ENCODE results near the gene HTR2B.

The HTR2B gene

DNA sequence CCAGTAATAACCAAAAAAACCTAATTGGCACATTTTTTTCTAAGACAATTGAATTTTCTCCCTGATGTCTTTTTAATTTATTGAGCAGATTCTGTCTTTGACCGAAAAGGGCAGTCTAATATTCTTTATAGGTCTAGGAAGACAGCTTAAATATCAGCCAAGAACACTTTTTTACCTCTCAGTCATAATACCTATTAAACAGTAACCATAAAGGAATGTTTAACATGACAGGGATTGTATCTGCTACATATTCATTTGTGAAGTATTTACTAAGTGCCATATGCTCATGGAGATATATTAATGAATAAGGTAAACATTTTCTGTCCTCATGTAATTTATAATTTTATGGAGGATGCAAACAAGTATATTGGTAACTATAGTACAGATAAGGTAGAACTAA, 3.1 kb upstream of the HTR2B start:
- TF ChIP-seq POLR2AphosphoS5 (IDR thresholded peaks at IDR 0.05; ENCODE audit: low read depth, low read length) (no peak), TAF1 (IDR thresholded peaks at IDR 0.05; ENCODE audit: borderline replicate concordance, insufficient read depth, low read length) (no peak), FOXP2 (optimal IDR thresholded peaks at IDR 0.05; ENCODE audit: borderline replicate concordance, extremely low read depth, extremely low read length, insufficient read depth) (no peak), SIN3A (IDR thresholded peaks at IDR 0.05; ENCODE audit: borderline replicate concordance, insufficient read depth, low read length) (no peak)
- TF ChIP-seq, protein P1, sequence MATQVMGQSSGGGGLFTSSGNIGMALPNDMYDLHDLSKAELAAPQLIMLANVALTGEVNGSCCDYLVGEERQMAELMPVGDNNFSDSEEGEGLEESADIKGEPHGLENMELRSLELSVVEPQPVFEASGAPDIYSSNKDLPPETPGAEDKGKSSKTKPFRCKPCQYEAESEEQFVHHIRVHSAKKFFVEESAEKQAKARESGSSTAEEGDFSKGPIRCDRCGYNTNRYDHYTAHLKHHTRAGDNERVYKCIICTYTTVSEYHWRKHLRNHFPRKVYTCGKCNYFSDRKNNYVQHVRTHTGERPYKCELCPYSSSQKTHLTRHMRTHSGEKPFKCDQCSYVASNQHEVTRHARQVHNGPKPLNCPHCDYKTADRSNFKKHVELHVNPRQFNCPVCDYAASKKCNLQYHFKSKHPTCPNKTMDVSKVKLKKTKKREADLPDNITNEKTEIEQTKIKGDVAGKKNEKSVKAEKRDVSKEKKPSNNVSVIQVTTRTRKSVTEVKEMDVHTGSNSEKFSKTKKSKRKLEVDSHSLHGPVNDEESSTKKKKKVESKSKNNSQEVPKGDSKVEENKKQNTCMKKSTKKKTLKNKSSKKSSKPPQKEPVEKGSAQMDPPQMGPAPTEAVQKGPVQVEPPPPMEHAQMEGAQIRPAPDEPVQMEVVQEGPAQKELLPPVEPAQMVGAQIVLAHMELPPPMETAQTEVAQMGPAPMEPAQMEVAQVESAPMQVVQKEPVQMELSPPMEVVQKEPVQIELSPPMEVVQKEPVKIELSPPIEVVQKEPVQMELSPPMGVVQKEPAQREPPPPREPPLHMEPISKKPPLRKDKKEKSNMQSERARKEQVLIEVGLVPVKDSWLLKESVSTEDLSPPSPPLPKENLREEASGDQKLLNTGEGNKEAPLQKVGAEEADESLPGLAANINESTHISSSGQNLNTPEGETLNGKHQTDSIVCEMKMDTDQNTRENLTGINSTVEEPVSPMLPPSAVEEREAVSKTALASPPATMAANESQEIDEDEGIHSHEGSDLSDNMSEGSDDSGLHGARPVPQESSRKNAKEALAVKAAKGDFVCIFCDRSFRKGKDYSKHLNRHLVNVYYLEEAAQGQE (IDR thresholded peaks at IDR 0.05; ENCODE audit: insufficient read depth in 1 of 2, low read depth in 2 of 2, low read length in 2 of 2): no peak

GRCh38 chr2:231127480-231127879, 2.6 kb upstream of the HTR2B start:
- TF ChIP-seq SIN3A (IDR thresholded peaks at IDR 0.05; ENCODE audit: borderline replicate concordance, insufficient read depth, low read length) (no peak), TAF1 (IDR thresholded peaks at IDR 0.05; ENCODE audit: borderline replicate concordance, insufficient read depth, low read length) (no peak), FOXP2 (optimal IDR thresholded peaks at IDR 0.05; ENCODE audit: borderline replicate concordance, extremely low read depth, extremely low read length, insufficient read depth) (no peak), POLR2AphosphoS5 (IDR thresholded peaks at IDR 0.05; ENCODE audit: low read depth, low read length) (no peak)
- TF ChIP-seq, protein P1 (IDR thresholded peaks at IDR 0.05; ENCODE audit: insufficient read depth in 1 of 2, low read depth in 2 of 2, low read length in 2 of 2): no peak

GRCh38 chr2:231126123-231126522, 1.3 kb upstream of the HTR2B start:
- no peak for TF ChIP-seq FOXP2 (optimal IDR thresholded peaks at IDR 0.05; ENCODE audit: borderline replicate concordance, extremely low read depth, extremely low read length, insufficient read depth)

DNA sequence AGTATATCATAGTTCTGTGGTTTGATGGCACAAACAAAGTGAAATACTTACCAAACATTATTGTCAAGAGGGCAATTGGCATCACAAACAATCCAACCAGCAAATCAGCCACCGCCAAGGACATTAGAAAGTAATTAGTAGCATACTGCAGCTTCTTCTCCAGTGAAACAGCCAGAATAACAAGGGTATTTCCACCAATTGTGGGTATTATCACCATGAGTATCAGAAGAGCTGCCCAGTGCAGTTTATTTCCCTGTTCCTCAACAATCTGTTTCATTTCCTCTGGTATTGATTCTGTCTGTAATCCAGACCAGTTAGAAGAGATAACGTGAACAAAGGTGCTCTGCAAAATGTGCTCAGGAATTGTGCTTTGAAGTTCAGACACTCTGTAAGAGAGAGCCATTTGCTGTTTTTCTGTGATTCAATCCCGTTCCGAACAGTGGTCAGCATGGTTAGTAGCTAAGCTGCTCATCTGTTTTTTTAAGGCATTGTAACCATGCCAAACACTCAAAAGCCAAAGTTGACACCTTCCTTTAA, 1.4 kb downstream of the HTR2B start:
- no peak for TF ChIP-seq FOXP2 (optimal IDR thresholded peaks at IDR 0.05; ENCODE audit: borderline replicate concordance, extremely low read depth, extremely low read length, insufficient read depth)
- no peak for TF ChIP-seq SIN3A (IDR thresholded peaks at IDR 0.05; ENCODE audit: borderline replicate concordance, insufficient read depth, low read length)
- TF ChIP-seq TAF1 (IDR thresholded peaks at IDR 0.05; ENCODE audit: borderline replicate concordance, insufficient read depth, low read length): no peak
- TF ChIP-seq, protein P1 (IDR thresholded peaks at IDR 0.05; ENCODE audit: insufficient read depth in 1 of 2, low read depth in 2 of 2, low read length in 2 of 2): no peak
- no peak for TF ChIP-seq POLR2AphosphoS5 (IDR thresholded peaks at IDR 0.05; ENCODE audit: low read depth, low read length)

GRCh38 chr2:231118614-231118942, 6.3 kb downstream of the HTR2B start:
- TF ChIP-seq, protein P1 (IDR thresholded peaks at IDR 0.05; ENCODE audit: insufficient read depth in 1 of 2, low read depth in 2 of 2, low read length in 2 of 2): no peak
- TF ChIP-seq POLR2AphosphoS5 (IDR thresholded peaks at IDR 0.05; ENCODE audit: low read depth, low read length) (no peak), TAF1 (IDR thresholded peaks at IDR 0.05; ENCODE audit: borderline replicate concordance, insufficient read depth, low read length) (no peak), SIN3A (IDR thresholded peaks at IDR 0.05; ENCODE audit: borderline replicate concordance, insufficient read depth, low read length) (no peak), FOXP2 (optimal IDR thresholded peaks at IDR 0.05; ENCODE audit: borderline replicate concordance, extremely low read depth, extremely low read length, insufficient read depth) (no peak)

Measured in PFSK-1 (cell line).